Muscle layer of duodenum (tissue), 2 donors: Measurements from ENCODE around the gene SUCLA2.

ENCODE experiments used
- H3K27ac ChIP-seq: one replicate; pipeline ENCODE4 v1.7.0; 2013; ENCODE audit warnings: mild to moderate bottlenecking, low read length
- H3K27me3 ChIP-seq: one replicate; pipeline ENCODE4 v1.7.0; 2013; ENCODE audit warnings: low read depth, mild to moderate bottlenecking, control low read depth, low read length
- H3K36me3 ChIP-seq, 2 donors: one replicate each; pipeline ENCODE4 v1.7.0; 2013; ENCODE audit warnings: low read length in 2 of 2, control low read depth in 1 of 2, mild to moderate bottlenecking in 1 of 2; ENCODE audit not compliant: insufficient read depth in 2 of 2, control insufficient read depth in 1 of 2
- H3K4me1 ChIP-seq, 2 donors: one replicate each; pipeline ENCODE4 v1.7.0; 2013; ENCODE audit warnings: low read length in 2 of 2, mild to moderate bottlenecking in 2 of 2, control low read depth in 1 of 2, moderate library complexity in 1 of 2; ENCODE audit not compliant: insufficient read depth in 2 of 2, control insufficient read depth in 1 of 2
- H3K4me3 ChIP-seq, 2 donors: one replicate each; pipeline ENCODE4 v1.7.0; 2013; ENCODE audit warnings: low read length in 2 of 2, low read depth in 1 of 2, mild to moderate bottlenecking in 1 of 2
- H3K9me3 ChIP-seq, 2 donors: one replicate each; pipeline ENCODE4 v1.7.0; 2013; ENCODE audit warnings: low read length in 2 of 2, control low read depth in 1 of 2, mild to moderate bottlenecking in 1 of 2; ENCODE audit not compliant: control insufficient read depth in 1 of 2
- donor health status: healthy.

Gene SUCLA2

GRCh38 chr13:47990920-47991466, 10.1 kb downstream of the SUCLA2 start:
- Histone ChIP-seq H3K36me3 (peaks cover 13 to 16% of the 10 kb centered on the region in 2 donors), H3K27ac (no peak overlapping the region), H3K4me3 (no peak overlapping the region)

GRCh38 chr13:47990427-47990826, 10.6 kb downstream of the SUCLA2 start:
- Histone ChIP-seq H3K36me3 (peaks cover 13 to 17% of the 10 kb centered on the region in 2 donors), H3K9me3 (no peaks in the 10 kb centered on the region), H3K27me3 (no peaks in the 10 kb centered on the region), H3K4me1 (no peaks in the 10 kb centered on the region), H3K27ac (no peak overlapping the region), H3K4me3 (no peak overlapping the region)

More at GRCh38 chr13:47990920-47991466, 10.1 kb downstream of the SUCLA2 start:
- Histone ChIP-seq H3K27me3 (no peaks in the 10 kb centered on the region), H3K4me1 (no peaks in the 10 kb centered on the region), H3K9me3 (no peaks in the 10 kb centered on the region)

- Histone ChIP-seq H3K27ac (no peak overlapping the region), H3K4me3 (no peak overlapping the region), H3K27me3 (no peaks in the 10 kb centered on the region), H3K9me3 (no peaks in the 10 kb centered on the region), H3K36me3 (peaks cover 0 to 13% of the 10 kb centered on the region in 2 donors), H3K4me1 (no peaks in the 10 kb centered on the region)
These were observed 18.0 kb downstream of the SUCLA2 start for GRCh38 chr13:47983070-47983469.

GRCh38 chr13:47976325-47976724, 24.7 kb downstream of the SUCLA2 start:
- Histone ChIP-seq H3K27ac (no peak overlapping the region), H3K27me3 (no peaks in the 10 kb centered on the region), H3K36me3 (peaks cover 14 to 30% of the 10 kb centered on the region in 2 donors), H3K4me3 (no peak overlapping the region), H3K4me1 (no peaks in the 10 kb centered on the region), H3K9me3 (no peaks in the 10 kb centered on the region)

GRCh38 chr13:47964863-47965262, 36.2 kb downstream of the SUCLA2 start:
- H3K4me1 ChIP-seq, result no peaks in the 10 kb centered on the region

GRCh38 chr13:47962237-47962636, 38.8 kb downstream of the SUCLA2 start:
- Histone ChIP-seq H3K27ac (no peak overlapping the region), H3K36me3 (peaks cover 24 to 41% of the 10 kb centered on the region in 2 donors), H3K9me3 (peaks cover 0 to 2% of the 10 kb centered on the region in 2 donors), H3K27me3 (no peaks in the 10 kb centered on the region), H3K4me1 (no peaks in the 10 kb centered on the region), H3K4me3 (no peak overlapping the region)

More at GRCh38 chr13:47964863-47965262, 36.2 kb downstream of the SUCLA2 start:
- H3K4me3 ChIP-seq, result no peak overlapping the region
- peaks cover 12 to 39% of the 10 kb centered on the region in 2 donors for H3K36me3 ChIP-seq
- no peaks in the 10 kb centered on the region for H3K9me3 ChIP-seq
- no peak overlapping the region for H3K27ac ChIP-seq
- no peaks in the 10 kb centered on the region for H3K27me3 ChIP-seq

GRCh38 chr13:47959468-47960247, 41.4 kb downstream of the SUCLA2 start:
- H3K4me1 ChIP-seq, result no peaks in the 10 kb centered on the region
- no peak overlapping the region for H3K4me3 ChIP-seq
- H3K9me3 ChIP-seq, result peaks cover 4 to 7% of the 10 kb centered on the region in 2 donors
- peaks cover 33 to 56% of the 10 kb centered on the region in 2 donors for H3K36me3 ChIP-seq
- H3K27me3 ChIP-seq, result no peaks in the 10 kb centered on the region
- no peak overlapping the region for H3K27ac ChIP-seq

- Histone ChIP-seq H3K4me1 (no peaks in the 10 kb centered on the region), H3K4me3 (no peak overlapping the region), H3K36me3 (peaks cover 30 to 47% of the 10 kb centered on the region in 2 donors), H3K9me3 (peaks cover 4 to 7% of the 10 kb centered on the region in 2 donors), H3K27ac (no peak overlapping the region), H3K27me3 (no peaks in the 10 kb centered on the region)
These were observed 44.0 kb downstream of the SUCLA2 start for GRCh38 chr13:47957073-47957472.

GRCh38 chr13:47955836-47956235, 45.2 kb downstream of the SUCLA2 start:
- Histone ChIP-seq H3K9me3 (peaks cover 4 to 7% of the 10 kb centered on the region in 2 donors), H3K4me3 (no peak overlapping the region), H3K27ac (no peak overlapping the region), H3K27me3 (no peaks in the 10 kb centered on the region), H3K36me3 (peaks cover 34 to 41% of the 10 kb centered on the region in 2 donors), H3K4me1 (no peaks in the 10 kb centered on the region)

GRCh38 chr13:47949799-47950198, 51.3 kb downstream of the SUCLA2 start:
- no peak overlapping the region for H3K4me3 ChIP-seq
- no peaks in the 10 kb centered on the region for H3K4me1 ChIP-seq
- no peak overlapping the region for H3K27ac ChIP-seq
- H3K36me3 ChIP-seq, result peaks cover 14 to 23% of the 10 kb centered on the region in 2 donors
- no peaks in the 10 kb centered on the region for H3K27me3 ChIP-seq
- H3K9me3 ChIP-seq, result no peaks in the 10 kb centered on the region

GRCh38 chr13:47945738-47946137, 55.3 kb downstream of the SUCLA2 start:
- Histone ChIP-seq H3K4me3 (no peak overlapping the region), H3K36me3 (peaks cover 24 to 25% of the 10 kb centered on the region in 2 donors), H3K4me1 (no peaks in the 10 kb centered on the region), H3K27ac (no peak overlapping the region), H3K27me3 (no peaks in the 10 kb centered on the region), H3K9me3 (no peaks in the 10 kb centered on the region)
